GM18526 (cell line): ENCODE measurements around the gene AKT1.

Experiments used
- POLR2A ChIP-seq: IDR thresholded peaks from 3 replicates; pipeline ENCODE4 v1.6.1; 2011; ENCODE audit not compliant: insufficient read length; ENCODE audit errors: extremely low read depth

The AKT1 gene

DNA sequence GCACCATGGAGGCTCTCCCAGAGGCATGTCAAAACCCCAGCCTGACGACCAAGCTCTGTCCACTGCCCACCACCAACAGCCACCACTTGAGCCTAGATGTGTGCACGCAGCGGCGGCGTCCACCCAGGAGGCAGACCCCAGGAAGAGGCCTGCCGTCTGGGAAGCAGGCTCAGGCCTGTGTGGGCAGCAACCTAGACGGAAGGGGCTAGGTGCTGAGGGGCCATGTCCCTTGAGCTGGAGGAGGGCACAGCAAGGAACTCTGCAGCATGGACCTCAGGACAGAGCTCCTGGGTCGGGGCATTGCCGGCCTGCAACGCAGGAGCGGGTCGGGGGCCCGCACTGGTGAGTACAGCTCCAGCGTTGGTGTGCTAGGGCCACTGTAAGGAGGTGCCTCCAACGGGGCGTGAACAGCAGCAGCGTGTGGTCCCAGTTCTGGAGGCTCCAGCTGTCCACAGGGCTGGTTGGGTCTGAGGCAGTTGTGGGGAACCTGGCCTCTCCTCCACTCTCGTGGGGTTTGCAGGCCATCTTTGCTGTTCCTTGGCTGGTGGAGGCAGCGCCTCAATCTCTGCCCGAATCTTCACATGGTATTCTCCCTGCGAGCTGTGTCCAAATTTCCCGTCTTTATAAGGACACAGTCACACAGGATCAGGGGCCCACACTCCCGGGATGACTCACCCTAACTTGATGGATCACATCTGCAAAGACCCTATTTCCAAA is 25.8 kb upstream of the AKT1 start:
- TF ChIP-seq POLR2A, result no peak

DNA sequence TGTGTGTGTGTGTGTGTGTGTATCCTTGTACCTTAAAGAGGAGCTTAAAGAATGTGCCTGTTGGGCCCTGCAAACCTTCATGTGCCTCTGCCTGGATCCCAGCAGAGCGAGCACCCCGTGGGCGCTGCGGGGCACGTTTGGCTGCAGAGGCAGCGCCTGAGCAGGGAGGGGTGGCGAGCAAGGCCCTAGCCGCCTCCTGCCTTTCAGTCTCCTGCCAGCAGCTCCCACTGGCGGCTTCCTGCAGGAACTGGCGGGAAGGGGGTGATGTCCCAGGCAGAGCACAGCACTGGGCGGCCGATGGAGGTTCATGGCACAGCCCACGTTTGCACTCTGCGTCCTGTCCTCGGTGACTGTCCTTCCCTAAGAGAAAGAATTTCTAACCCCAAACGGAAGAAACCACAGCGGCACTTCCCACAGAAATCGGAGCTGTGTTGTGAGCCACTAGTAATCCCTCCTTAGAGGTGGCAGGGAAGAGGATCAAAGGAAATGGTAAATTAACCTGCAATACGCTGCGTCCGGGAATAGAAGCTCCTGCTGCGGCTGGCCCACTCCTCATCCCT is 25.2 kb upstream of the AKT1 start:
- TF ChIP-seq POLR2A, result no peak

DNA sequence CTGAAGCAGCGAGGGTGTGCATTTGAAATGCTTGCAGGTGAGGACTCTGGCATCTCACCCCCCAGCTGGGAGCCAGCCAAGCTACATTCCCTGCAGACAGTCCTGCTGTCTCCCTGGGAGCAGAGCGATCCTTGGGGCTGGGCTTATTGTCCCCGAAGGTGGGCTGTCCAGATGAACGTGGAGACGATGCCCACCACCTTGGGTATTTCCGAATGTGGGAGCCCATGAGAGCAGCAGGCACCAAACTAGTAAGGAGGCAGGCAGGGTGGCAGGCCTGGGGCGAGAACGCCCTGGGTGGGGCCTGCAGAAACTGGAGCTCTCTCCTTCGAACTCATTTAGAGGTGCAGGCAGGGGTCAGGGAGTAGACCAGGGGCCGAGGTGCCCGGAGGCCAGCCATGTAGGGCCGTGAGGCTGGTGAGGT is 23.8 kb upstream of the AKT1 start:
- no peak for TF ChIP-seq POLR2A

DNA sequence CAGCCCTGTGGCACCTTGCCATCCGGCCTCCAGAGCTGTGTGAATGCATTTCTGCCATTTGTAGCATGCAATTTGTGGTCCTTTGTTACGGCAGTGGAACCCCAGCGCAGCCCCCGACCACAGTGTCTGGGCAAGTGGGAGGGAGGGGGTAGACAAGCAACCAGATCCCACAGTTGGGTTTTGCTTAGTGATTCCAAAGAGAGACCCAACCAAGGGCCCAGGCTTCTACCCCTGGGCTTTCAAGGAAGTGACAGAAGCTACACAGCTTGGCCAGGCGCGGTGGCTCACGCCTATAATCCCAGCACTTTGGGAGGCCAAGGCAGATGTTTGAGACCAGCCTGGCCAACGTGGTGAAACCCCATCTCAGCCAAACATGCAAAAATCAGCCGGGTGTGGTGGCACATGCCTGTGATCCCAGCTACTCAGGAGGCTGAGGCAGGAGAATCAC is 23.2 kb upstream of the AKT1 start:
- TF ChIP-seq POLR2A, result no peak

- no peak for TF ChIP-seq POLR2A
These were observed 22.6 kb upstream of the AKT1 start for GRCh38 chr14:104817930-104818713.

- TF ChIP-seq POLR2A, result no peak
These were observed 21.0 kb upstream of the AKT1 start for GRCh38 chr14:104816616-104816884.

GRCh38 chr14:104813286-104813685 is 17.7 kb upstream of the AKT1 start:
- no peak for TF ChIP-seq POLR2A

DNA sequence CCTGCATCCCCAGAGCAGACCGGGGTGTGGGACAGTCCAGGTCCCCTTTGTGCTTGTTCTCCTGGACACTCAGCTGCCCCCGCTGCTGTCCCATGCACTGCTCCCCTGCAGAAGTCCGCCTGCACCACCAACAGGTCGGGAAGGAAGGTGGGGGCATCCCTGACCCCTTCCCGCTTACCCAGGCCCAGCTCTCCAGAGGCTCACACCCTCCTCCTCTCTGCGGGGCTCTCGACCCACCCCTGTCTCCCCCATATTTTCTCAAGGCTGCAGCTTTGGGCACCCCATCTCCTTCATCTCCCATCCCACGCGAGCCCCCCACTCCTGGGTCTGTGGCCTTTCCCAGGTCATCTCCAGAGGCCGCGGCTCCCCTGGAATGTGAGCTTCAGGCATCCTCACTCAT is 14.8 kb upstream of the AKT1 start:
- TF ChIP-seq POLR2A, result no peak

DNA sequence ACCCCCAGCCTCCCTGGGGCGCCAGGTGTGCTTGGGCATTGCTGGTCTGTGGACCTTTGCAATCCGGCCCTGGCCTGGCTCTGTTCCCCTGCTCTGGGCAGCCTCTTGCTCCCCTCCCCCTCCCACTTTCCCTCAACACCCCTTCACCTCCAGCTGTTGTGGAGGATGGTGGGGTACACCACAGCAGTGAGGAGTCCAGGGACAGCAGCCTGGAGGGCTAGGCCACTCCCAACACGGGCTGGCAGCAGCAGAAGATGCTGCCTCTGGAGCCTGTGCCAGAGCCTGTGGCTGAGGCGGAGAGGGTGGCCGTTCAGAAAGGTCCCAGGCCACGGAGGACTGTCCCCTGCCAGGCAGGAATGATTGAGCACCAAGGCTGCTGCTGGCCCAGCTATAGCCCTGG is 12.9 kb upstream of the AKT1 start:
- TF ChIP-seq POLR2A, result no peak

- TF ChIP-seq POLR2A, result no peak
These were observed 11.3 kb upstream of the AKT1 start for GRCh38 chr14:104806625-104807465.

DNA sequence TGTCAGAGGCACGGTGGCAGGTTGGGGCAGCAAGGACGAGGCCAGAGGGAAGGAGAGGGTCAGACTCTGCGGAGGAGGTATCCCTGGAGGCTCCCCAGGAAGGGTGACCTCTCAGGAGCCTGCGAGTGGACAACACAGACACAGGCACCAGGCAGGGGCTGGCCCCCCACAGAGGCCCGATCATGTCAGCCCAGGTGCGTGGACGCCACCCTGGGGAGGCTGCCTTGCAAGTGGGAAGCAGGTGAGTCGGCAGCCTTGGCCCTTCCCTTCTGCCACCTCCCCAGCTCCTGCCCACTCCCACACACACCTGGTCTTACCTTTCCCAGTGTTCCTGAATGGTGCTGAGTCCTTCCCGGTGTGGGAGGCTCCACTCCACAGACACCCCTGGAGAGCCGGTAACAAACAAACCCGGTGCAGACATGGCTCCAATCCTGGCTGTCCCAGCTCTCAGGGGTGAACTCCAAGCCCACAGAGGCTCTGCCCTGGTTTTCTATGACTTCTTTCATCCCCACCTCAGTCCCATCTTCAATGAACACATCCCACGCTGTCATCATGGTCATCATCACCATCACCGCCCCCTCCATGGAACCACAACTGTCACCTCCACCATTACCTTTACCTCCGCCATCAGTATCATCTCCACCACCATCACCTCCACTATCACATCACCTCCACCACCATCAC is 10.5 kb upstream of the AKT1 start:
- TF ChIP-seq POLR2A, result no peak

- no peak for TF ChIP-seq POLR2A
These were observed 9.8 kb upstream of the AKT1 start for GRCh38 chr14:104805326-104805678.

DNA sequence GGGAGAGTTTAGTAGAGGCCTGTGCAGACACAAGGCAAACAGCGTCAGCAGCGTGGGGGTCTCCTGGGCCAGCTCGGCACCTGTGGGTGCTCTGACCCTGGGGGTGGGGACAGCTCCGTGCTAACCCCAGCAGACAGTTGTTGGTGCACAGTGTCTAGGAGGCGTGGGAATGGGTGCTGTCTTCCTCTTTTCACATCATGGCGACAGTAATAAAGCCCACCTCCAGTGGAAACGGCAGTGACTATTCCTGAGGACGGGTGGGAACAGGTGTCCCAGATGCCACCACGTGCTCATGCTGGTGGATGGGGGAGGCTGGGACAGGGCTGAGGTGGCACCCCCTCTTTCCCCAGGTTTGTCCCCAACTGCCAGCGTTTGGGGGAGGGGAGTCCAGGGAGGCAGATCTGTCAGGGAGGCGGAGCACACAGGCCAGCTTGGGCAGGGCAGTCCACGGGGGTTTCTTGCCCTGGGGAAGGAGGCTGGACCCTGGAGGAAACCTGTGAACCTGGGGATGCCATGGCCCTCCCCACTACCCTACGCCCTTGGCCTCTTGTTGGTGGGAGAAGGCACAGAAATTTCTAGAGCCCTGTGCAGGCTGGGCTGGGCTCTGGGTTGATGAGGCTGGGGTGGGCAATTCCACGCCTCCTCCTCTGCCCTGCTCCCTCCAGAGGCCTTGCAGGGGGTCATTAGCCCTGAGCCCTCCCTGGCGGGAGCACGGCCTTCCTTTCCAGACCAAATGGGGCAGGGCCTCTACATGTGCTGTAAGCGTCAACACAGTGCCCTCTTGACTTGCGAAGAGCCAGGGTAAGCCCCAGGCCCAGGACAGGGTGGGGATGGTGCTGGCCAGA is 9.2 kb upstream of the AKT1 start:
- no peak for TF ChIP-seq POLR2A

GRCh38 chr14:104803912-104804410 is 8.4 kb upstream of the AKT1 start:
- TF ChIP-seq POLR2A, result no peak
